ENCODE measurements around the gene HS3ST1. TPM values are rescaled to one million over a fixed set of nuclear protein-coding genes. Genes with fewer than 3 reads are reported as not detected.

Gene HS3ST1
- total RNA-seq, 1 donor from 2014 or later: under 0.01 TPM

DNA sequence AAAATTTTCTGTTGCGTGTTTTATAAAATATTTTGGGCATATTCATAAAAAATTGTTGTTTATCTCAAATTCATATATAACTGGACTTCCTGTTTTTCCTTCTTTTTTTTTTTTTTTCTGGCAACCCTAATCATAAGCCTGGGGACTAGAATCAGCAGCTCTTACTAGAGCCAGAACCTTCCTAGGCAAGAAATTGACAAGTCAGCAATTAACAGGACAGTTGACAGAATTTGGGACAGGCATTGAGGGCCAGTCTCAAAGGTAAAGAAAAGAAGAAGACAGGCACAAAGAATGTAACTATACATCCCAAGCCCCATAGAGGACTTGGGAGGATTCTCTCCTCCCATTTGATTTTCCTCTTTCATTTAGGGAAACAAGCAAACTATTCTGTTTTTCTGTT is 35.0 kb upstream of the HS3ST1 start:
- H3K27me3 ChIP-seq (ENCODE audit: control insufficient read depth in 3 of 3, insufficient read depth in 3 of 3, low read length in 3 of 3): no peaks in the 10 kb centered on the region
- no peaks in the 10 kb centered on the region for H3K4me1 ChIP-seq (ENCODE audit: control insufficient read depth in 3 of 3, insufficient read depth in 3 of 3, low read length in 3 of 3)
- no peak overlapping the region for H3K27ac ChIP-seq (ENCODE audit: low read depth, low read length)
- no peak overlapping the region for H3K9ac ChIP-seq (ENCODE audit: low read depth in 1 of 3, low read length in 3 of 3)
- peaks cover 0 to 4% (median 4%) of the 10 kb centered on the region in 3 donors for H3K9me3 ChIP-seq (ENCODE audit: control insufficient read depth in 3 of 3, low read length in 3 of 3)
- H3K4me3 ChIP-seq (ENCODE audit: low read length in 3 of 3): no peak overlapping the region
- H3K36me3 ChIP-seq (ENCODE audit: control insufficient read depth in 3 of 3, insufficient read depth in 3 of 3, low read length in 3 of 3): no peaks in the 10 kb centered on the region

DNA sequence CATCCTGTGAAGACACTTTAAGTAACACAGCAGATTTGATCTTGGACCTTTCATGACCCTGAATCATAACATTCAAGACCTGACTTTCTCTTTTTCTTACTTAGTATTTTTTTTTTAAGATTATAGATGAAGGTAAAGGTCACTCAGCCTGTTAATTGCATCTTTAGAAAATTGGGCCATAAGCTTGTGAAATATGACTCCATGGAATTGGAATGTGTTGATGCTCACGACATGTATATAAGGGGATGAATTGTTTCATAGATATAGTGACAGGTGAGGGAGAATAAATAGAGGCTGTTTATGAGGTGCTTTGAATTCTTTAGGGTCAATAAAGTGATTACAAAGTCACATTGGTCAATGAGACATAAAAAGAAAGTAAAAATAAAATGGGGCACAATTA is 27.7 kb upstream of the HS3ST1 start:
- H3K4me1 ChIP-seq (ENCODE audit: control insufficient read depth in 3 of 3, insufficient read depth in 3 of 3, low read length in 3 of 3): no peaks in the 10 kb centered on the region
- H3K9ac ChIP-seq (ENCODE audit: low read depth in 1 of 3, low read length in 3 of 3): no peak overlapping the region
- peaks cover 0 to 4% (median 4%) of the 10 kb centered on the region in 3 donors for H3K9me3 ChIP-seq (ENCODE audit: control insufficient read depth in 3 of 3, low read length in 3 of 3)

DNA sequence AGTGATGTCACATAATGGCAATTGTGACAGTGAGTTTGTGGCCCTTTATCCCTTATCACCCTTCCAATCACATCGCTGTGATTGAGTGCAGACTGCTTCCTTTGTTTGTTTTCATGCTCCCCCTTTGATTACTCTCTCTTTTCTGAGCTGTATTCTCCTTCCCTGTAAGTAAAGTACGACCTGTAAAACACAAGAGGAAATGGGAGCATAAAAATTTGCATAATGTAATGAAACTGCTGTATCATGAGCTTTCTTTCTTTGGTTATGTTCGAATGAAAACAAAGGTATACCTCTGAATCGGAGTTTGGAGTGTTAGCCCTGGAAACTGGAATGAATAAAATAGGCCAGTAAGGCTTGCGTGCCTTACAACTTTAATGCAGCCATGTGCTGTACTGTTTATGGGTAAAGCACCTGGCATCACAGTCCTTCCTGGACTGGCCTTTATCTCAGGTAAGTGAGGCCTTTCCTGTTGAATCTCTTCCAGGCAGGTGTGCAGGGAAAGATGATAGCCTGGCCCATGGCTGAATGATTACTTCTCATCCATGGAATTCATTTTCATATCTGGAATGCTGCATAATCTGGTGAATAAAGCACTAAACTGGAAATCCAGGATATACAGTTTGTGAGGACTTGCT is 26.6 kb upstream of the HS3ST1 start:
- Histone ChIP-seq H3K9me3 (ENCODE audit: control insufficient read depth in 3 of 3, low read length in 3 of 3) (peaks cover 0 to 4% (median 4%) of the 10 kb centered on the region in 3 donors), H3K27ac (ENCODE audit: low read depth, low read length) (no peak overlapping the region), H3K27me3 (ENCODE audit: control insufficient read depth in 3 of 3, insufficient read depth in 3 of 3, low read length in 3 of 3) (no peaks in the 10 kb centered on the region), H3K4me1 (ENCODE audit: control insufficient read depth in 3 of 3, insufficient read depth in 3 of 3, low read length in 3 of 3) (no peaks in the 10 kb centered on the region), H3K9ac (ENCODE audit: low read depth in 1 of 3, low read length in 3 of 3) (no peak overlapping the region), H3K36me3 (ENCODE audit: control insufficient read depth in 3 of 3, insufficient read depth in 3 of 3, low read length in 3 of 3) (no peaks in the 10 kb centered on the region), H3K4me3 (ENCODE audit: low read length in 3 of 3) (no peak overlapping the region)

More for the DNA sequence above, 27.7 kb upstream of the HS3ST1 start:
- Histone ChIP-seq H3K4me3 (ENCODE audit: low read length in 3 of 3) (no peak overlapping the region), H3K36me3 (ENCODE audit: control insufficient read depth in 3 of 3, insufficient read depth in 3 of 3, low read length in 3 of 3) (no peaks in the 10 kb centered on the region), H3K27me3 (ENCODE audit: control insufficient read depth in 3 of 3, insufficient read depth in 3 of 3, low read length in 3 of 3) (no peaks in the 10 kb centered on the region), H3K27ac (ENCODE audit: low read depth, low read length) (no peak overlapping the region)

DNA sequence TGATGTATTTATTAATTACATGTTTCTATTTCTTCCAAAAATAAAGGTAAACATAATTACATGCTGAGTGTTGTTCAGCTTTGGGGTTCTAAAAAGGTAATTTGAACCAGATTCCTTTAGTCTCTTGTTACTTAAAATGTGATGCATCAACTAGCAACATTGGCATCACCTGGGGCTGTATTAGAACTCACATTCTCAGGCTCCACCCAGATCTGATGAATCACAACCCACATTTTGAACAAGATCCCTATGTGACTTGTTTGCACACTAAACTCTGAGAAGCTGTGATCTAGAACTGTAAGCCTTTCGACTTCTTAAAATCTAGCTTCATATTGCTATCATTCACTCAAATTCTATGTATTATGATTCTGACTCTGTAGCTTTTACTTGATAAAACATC is 23.0 kb upstream of the HS3ST1 start:
- Histone ChIP-seq H3K9ac (ENCODE audit: low read depth in 1 of 3, low read length in 3 of 3) (no peak overlapping the region), H3K36me3 (ENCODE audit: control insufficient read depth in 3 of 3, insufficient read depth in 3 of 3, low read length in 3 of 3) (no peaks in the 10 kb centered on the region), H3K4me3 (ENCODE audit: low read length in 3 of 3) (no peak overlapping the region), H3K27me3 (ENCODE audit: control insufficient read depth in 3 of 3, insufficient read depth in 3 of 3, low read length in 3 of 3) (no peaks in the 10 kb centered on the region), H3K9me3 (ENCODE audit: control insufficient read depth in 3 of 3, low read length in 3 of 3) (no peaks in the 10 kb centered on the region), H3K4me1 (ENCODE audit: control insufficient read depth in 3 of 3, insufficient read depth in 3 of 3, low read length in 3 of 3) (no peaks in the 10 kb centered on the region), H3K27ac (ENCODE audit: low read depth, low read length) (no peak overlapping the region)

DNA sequence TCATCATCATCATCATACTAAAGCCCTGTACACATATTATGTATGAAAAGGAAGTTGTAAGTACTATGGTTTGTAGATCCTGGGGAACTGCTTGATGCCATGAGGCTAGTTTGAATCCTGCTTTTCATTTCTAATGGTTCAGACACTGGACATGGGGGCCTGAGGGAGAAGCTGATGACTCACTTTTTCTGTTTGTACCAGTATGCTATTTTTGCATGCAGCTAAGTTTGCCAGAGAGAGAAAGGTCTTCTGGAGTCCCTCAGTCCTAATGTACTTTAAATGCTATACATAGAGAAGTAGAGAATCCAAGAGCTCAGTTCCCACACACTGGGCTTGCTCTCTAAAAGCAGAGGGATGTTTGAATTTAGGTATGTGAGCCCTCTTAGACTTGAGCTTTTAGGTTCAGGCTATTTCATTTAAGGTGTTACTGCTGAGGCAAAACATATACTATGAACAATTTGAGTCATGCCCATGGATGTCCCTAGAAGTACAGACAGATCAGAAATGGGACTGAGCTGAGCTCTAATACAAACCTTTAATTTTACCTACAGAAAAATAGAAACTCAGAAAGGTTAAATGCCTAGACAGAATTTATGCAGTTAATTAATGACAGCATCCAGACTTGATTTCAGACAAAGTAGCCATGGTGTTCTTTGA is 17.6 kb upstream of the HS3ST1 start:
- Histone ChIP-seq H3K4me1 (ENCODE audit: control insufficient read depth in 3 of 3, insufficient read depth in 3 of 3, low read length in 3 of 3) (no peaks in the 10 kb centered on the region), H3K27ac (ENCODE audit: low read depth, low read length) (no peak overlapping the region), H3K36me3 (ENCODE audit: control insufficient read depth in 3 of 3, insufficient read depth in 3 of 3, low read length in 3 of 3) (no peaks in the 10 kb centered on the region), H3K27me3 (ENCODE audit: control insufficient read depth in 3 of 3, insufficient read depth in 3 of 3, low read length in 3 of 3) (no peaks in the 10 kb centered on the region), H3K4me3 (ENCODE audit: low read length in 3 of 3) (no peak overlapping the region), H3K9me3 (ENCODE audit: control insufficient read depth in 3 of 3, low read length in 3 of 3) (no peaks in the 10 kb centered on the region), H3K9ac (ENCODE audit: low read depth in 1 of 3, low read length in 3 of 3) (no peak overlapping the region)

DNA sequence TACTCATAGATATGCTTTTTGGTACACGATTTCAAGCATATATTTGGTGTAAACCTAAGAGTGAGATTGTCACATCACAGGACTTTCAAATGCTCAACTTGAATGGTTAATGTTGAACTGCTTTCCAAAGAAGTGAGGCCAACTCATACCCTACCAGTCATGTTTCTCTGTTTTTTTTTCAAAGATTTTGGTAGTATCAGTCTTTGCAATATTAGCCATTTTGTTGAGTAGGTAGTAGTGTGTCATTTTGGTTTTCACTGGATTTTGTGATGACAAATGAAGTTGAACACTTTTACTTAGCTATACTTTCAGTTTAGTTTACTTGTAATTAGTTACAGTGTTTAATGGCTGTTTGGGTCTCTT is 12.5 kb upstream of the HS3ST1 start:
- no peaks in the 10 kb centered on the region for H3K27me3 ChIP-seq (ENCODE audit: control insufficient read depth in 3 of 3, insufficient read depth in 3 of 3, low read length in 3 of 3)
- H3K9me3 ChIP-seq (ENCODE audit: control insufficient read depth in 3 of 3, low read length in 3 of 3): no peaks in the 10 kb centered on the region
- H3K4me3 ChIP-seq (ENCODE audit: low read length in 3 of 3): no peak overlapping the region
- H3K27ac ChIP-seq (ENCODE audit: low read depth, low read length): no peak overlapping the region
- H3K4me1 ChIP-seq (ENCODE audit: control insufficient read depth in 3 of 3, insufficient read depth in 3 of 3, low read length in 3 of 3): no peaks in the 10 kb centered on the region
- H3K36me3 ChIP-seq (ENCODE audit: control insufficient read depth in 3 of 3, insufficient read depth in 3 of 3, low read length in 3 of 3): no peaks in the 10 kb centered on the region
- H3K9ac ChIP-seq (ENCODE audit: low read depth in 1 of 3, low read length in 3 of 3): no peak overlapping the region

DNA sequence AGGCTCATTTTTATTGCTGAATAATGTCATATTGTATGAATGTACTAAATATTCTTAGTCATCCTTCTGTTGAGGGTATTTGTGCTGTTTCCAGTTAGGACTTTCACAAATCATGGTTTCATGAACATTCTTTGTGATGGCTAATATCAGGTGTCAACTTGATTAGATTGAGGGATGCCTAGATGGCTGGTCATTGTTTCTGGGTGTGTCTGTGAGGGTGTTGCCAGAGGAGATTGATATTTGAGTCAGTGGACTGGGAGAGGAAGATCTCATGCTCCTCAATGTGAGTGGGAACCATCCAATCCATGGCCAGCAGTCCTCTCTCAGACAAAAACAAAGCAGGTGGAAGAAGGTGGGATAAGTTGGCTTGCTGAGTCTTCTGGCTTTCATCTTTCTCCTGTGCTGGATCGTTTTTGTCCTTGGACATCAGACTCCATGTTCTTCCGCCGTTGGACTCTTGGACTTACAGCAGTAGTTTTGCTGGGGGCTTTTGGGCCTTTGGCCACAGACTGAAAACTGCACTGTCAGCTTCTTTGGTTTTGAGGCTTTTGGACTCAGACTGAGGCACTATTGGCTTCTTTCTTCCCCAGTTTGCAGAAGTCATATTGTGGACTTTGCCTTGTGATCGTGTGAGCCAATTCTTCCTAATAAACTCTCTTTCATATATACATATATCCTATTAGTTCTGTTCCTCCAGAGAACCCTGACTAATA is 11.9 kb upstream of the HS3ST1 start:
- no peaks in the 10 kb centered on the region for H3K36me3 ChIP-seq (ENCODE audit: control insufficient read depth in 3 of 3, insufficient read depth in 3 of 3, low read length in 3 of 3)
- H3K4me1 ChIP-seq (ENCODE audit: control insufficient read depth in 3 of 3, insufficient read depth in 3 of 3, low read length in 3 of 3): no peaks in the 10 kb centered on the region
- H3K9me3 ChIP-seq (ENCODE audit: control insufficient read depth in 3 of 3, low read length in 3 of 3): no peaks in the 10 kb centered on the region
- H3K9ac ChIP-seq (ENCODE audit: low read depth in 1 of 3, low read length in 3 of 3): no peak overlapping the region
- no peak overlapping the region for H3K27ac ChIP-seq (ENCODE audit: low read depth, low read length)
- H3K27me3 ChIP-seq (ENCODE audit: control insufficient read depth in 3 of 3, insufficient read depth in 3 of 3, low read length in 3 of 3): no peaks in the 10 kb centered on the region
- H3K4me3 ChIP-seq (ENCODE audit: low read length in 3 of 3): no peak overlapping the region

DNA sequence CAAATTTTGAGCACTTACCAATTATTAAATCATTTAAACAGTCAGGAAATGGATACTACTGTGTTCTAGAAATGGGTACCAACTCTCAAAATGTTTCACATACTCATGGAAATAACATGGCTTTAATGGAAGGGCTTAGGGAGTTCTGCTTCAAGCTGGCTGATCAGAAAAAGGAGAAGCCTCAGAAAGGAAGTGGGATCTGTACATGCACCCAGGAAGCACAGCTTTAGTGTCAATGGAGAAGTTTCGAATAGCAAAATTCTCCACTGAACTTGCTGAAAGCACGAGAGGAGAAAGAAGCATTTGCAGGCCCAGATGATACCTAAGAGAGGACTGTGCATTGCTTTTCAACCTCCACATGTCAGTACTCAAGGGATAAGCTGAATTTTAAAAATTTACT is 11.1 kb upstream of the HS3ST1 start:
- Histone ChIP-seq H3K9ac (ENCODE audit: low read depth in 1 of 3, low read length in 3 of 3) (no peak overlapping the region), H3K27me3 (ENCODE audit: control insufficient read depth in 3 of 3, insufficient read depth in 3 of 3, low read length in 3 of 3) (no peaks in the 10 kb centered on the region), H3K36me3 (ENCODE audit: control insufficient read depth in 3 of 3, insufficient read depth in 3 of 3, low read length in 3 of 3) (no peaks in the 10 kb centered on the region), H3K4me1 (ENCODE audit: control insufficient read depth in 3 of 3, insufficient read depth in 3 of 3, low read length in 3 of 3) (no peaks in the 10 kb centered on the region), H3K27ac (ENCODE audit: low read depth, low read length) (no peak overlapping the region), H3K4me3 (ENCODE audit: low read length in 3 of 3) (no peak overlapping the region), H3K9me3 (ENCODE audit: control insufficient read depth in 3 of 3, low read length in 3 of 3) (no peaks in the 10 kb centered on the region)

DNA sequence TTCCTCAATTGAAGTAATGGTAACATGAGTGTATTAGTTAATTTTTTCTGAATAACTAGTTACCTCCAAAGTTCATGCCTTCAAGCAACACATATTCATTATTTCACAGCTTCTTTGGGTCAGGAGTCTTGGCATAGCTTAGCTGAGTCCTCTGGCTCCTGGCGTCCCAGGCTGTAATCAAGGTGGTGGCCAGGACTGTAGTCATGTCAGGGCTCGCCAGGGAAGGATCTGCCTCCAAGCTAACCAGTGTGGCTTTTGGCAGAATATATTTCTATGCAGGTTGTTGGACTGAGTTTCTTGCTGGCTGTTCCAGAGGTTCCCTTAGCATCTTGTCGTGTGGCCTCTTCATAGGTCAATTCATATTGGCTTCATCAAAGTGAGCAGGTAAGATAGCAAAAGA is 10.0 kb upstream of the HS3ST1 start:
- no peaks in the 10 kb centered on the region for H3K9me3 ChIP-seq (ENCODE audit: control insufficient read depth in 3 of 3, low read length in 3 of 3)
- no peak overlapping the region for H3K4me3 ChIP-seq (ENCODE audit: low read length in 3 of 3)
- no peak overlapping the region for H3K27ac ChIP-seq (ENCODE audit: low read depth, low read length)
- H3K36me3 ChIP-seq (ENCODE audit: control insufficient read depth in 3 of 3, insufficient read depth in 3 of 3, low read length in 3 of 3): no peaks in the 10 kb centered on the region
- no peaks in the 10 kb centered on the region for H3K4me1 ChIP-seq (ENCODE audit: control insufficient read depth in 3 of 3, insufficient read depth in 3 of 3, low read length in 3 of 3)
- H3K9ac ChIP-seq (ENCODE audit: low read depth in 1 of 3, low read length in 3 of 3): no peak overlapping the region
- H3K27me3 ChIP-seq (ENCODE audit: control insufficient read depth in 3 of 3, insufficient read depth in 3 of 3, low read length in 3 of 3): no peaks in the 10 kb centered on the region

DNA sequence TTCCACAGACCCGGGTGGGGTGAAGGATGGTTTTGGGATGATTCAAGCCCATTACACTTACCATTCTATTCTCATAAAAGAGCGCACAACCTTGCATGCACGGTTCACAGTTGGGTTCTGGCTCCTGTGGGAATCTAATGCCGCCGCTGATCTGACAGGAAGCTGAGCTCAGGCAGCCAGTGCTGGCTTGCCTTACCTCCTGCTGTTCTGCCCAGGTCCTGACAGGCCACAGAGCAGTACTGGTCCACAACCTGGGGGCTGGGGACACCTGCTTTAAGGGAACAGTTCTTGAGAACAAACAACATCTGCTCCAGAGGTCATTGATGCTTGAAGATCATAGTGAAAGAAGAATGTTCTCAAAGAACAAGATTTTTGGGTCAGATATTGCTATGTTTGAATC is 8.0 kb upstream of the HS3ST1 start:
- Histone ChIP-seq H3K36me3 (ENCODE audit: control insufficient read depth in 3 of 3, insufficient read depth in 3 of 3, low read length in 3 of 3) (no peaks in the 10 kb centered on the region), H3K4me3 (ENCODE audit: low read length in 3 of 3) (no peak overlapping the region), H3K9me3 (ENCODE audit: control insufficient read depth in 3 of 3, low read length in 3 of 3) (no peaks in the 10 kb centered on the region), H3K27me3 (ENCODE audit: control insufficient read depth in 3 of 3, insufficient read depth in 3 of 3, low read length in 3 of 3) (no peaks in the 10 kb centered on the region), H3K9ac (ENCODE audit: low read depth in 1 of 3, low read length in 3 of 3) (no peak overlapping the region), H3K27ac (ENCODE audit: low read depth, low read length) (no peak overlapping the region), H3K4me1 (ENCODE audit: control insufficient read depth in 3 of 3, insufficient read depth in 3 of 3, low read length in 3 of 3) (no peaks in the 10 kb centered on the region)

Data from skeletal muscle tissue (tissue), 4 donors.